CD4-positive, alpha-beta T cell treated with Interleukin-17A for 1 hour (primary cell): ENCODE measurements around the gene SSH2.
A peak's percentile ranks its signal among the peaks of the same experiment; 100 is the strongest.

ENCODE experiments used
- DNase-seq: peaks from one replicate; pipeline ENCODE4 v3.0.0-alpha.2; 2020

The SSH2 gene

GRCh38 chr17:29776026-29776425, 154.0 kb downstream of the SSH2 start:
- DNase-seq = no peak

- no peak for DNase-seq
These were observed 157.0 kb downstream of the SSH2 start for GRCh38 chr17:29772981-29773380.

- DNase-seq = no peak
These were observed 158.5 kb downstream of the SSH2 start for GRCh38 chr17:29771546-29771945.

- DNase-seq = no peak
These were observed 160.8 kb downstream of the SSH2 start for GRCh38 chr17:29769225-29769624.

GRCh38 chr17:29766796-29767327, 163.2 kb downstream of the SSH2 start:
- DNase-seq = no peak

GRCh38 chr17:29764748-29765147, 165.3 kb downstream of the SSH2 start:
- no peak for DNase-seq

GRCh38 chr17:29764217-29764616, 165.8 kb downstream of the SSH2 start:
- no peak for DNase-seq

GRCh38 chr17:29763273-29763672, 166.8 kb downstream of the SSH2 start:
- DNase-seq = no peak

- DNase-seq = peak; percentile 91
These were observed 168.8 kb downstream of the SSH2 start for GRCh38 chr17:29761040-29761761.

- peak; percentile 78 for DNase-seq
These were observed 169.6 kb downstream of the SSH2 start for GRCh38 chr17:29760279-29761039.

GRCh38 chr17:29758255-29758654, 171.8 kb downstream of the SSH2 start:
- no peak for DNase-seq

GRCh38 chr17:29757788-29758187, 172.2 kb downstream of the SSH2 start:
- DNase-seq = peak; percentile 23

- no peak for DNase-seq
These were observed 176.1 kb downstream of the SSH2 start for GRCh38 chr17:29753845-29754439.

- DNase-seq = no peak
These were observed 180.8 kb downstream of the SSH2 start for GRCh38 chr17:29749045-29749825.

- DNase-seq = no peak
These were observed 181.6 kb downstream of the SSH2 start for GRCh38 chr17:29748400-29748799.

- no peak for DNase-seq
These were observed 182.4 kb downstream of the SSH2 start for GRCh38 chr17:29747660-29748059.

- DNase-seq = no peak
These were observed 183.4 kb downstream of the SSH2 start for GRCh38 chr17:29746669-29747068.

- DNase-seq = no peak
These were observed 185.9 kb downstream of the SSH2 start for GRCh38 chr17:29744121-29744520.

GRCh38 chr17:29742210-29742513, 187.9 kb downstream of the SSH2 start:
- no peak for DNase-seq

- DNase-seq = no peak
These were observed 190.0 kb downstream of the SSH2 start for GRCh38 chr17:29740017-29740416.

- no peak for DNase-seq
These were observed 195.4 kb downstream of the SSH2 start for GRCh38 chr17:29734640-29735039.

- no peak for DNase-seq
These were observed 196.9 kb downstream of the SSH2 start for GRCh38 chr17:29733166-29733565.

- DNase-seq = no peak
These were observed 197.4 kb downstream of the SSH2 start for GRCh38 chr17:29732613-29733012.
